ENCODE results near the gene TENT5A.
A peak's percentile ranks its signal among the peaks of the same experiment; 100 is the strongest.
"Not testable (repeated sequence)": the region's sequence is repeated elsewhere in the genome, so short reads cannot be mapped to it uniquely, and the experiment has no call there.

Gene TENT5A

GRCh38 chr6:81752921-81753710 lies 635 bp upstream of the TENT5A start:
- peak; percentile 61 for DNase-seq (ENCODE audit: extremely low spot score, insufficient read length, low read depth)
- FAIRE-seq, result peak; percentile 59

GRCh38 chr6:81751388-81752083 lies 945 bp downstream of the TENT5A start:
- no peak for FAIRE-seq
- DNase-seq (ENCODE audit: extremely low spot score, insufficient read length, low read depth), result no peak

- DNase-seq (ENCODE audit: extremely low spot score, insufficient read length, low read depth), result no peak
These were observed 1.6 kb downstream of the TENT5A start for GRCh38 chr6:81750681-81751387.

DNA sequence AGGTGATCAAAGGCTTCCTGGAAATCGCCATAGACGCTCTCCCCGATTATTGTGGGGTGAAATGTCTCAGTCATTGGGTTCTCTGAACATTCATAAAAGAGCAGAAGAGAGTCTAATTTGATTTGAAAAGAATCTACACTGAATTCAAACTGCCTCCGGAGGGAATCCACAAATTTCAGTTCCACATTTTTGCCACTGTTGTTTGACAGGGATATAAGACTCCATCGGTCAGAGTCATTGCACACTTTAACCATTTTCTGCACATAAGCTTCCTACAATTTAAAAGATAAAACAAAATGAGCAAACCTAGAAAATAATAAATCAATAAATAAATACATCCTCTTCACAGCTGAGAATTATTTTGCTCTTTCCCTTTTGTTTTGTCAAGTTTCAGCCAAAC lies 2.3 kb downstream of the TENT5A start:
- DNase-seq (ENCODE audit: extremely low spot score, insufficient read length, low read depth), result no peak
- no peak for FAIRE-seq

More at GRCh38 chr6:81750681-81751387, 1.6 kb downstream of the TENT5A start:
- no peak for FAIRE-seq

- FAIRE-seq (no peak), DNase-seq (ENCODE audit: extremely low spot score, insufficient read length, low read depth) (no peak)
These were observed 2.8 kb downstream of the TENT5A start for GRCh38 chr6:81749707-81750106.

DNA sequence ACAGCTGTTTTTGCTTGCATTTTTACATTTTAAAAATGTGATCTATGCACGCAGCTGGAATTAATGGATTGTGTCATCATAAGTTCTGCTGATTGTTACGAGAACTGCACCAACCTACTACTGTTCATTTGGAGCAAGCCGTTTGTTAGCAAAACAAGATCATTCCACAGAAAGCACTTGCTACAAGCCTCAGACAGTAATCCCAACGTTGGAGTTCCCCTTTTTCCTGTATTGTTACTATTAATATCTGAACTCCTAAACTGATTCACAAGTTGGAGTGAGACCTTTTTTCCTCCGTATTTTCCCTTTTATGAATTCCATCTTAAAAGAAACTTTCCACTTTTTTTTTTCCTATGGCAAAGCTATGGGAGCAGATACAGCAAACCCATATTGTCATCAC lies 3.5 kb downstream of the TENT5A start:
- no peak for FAIRE-seq
- no peak for DNase-seq (ENCODE audit: extremely low spot score, insufficient read length, low read depth)

GRCh38 chr6:81747327-81747726 lies 5.2 kb downstream of the TENT5A start:
- FAIRE-seq (no peak), DNase-seq (ENCODE audit: extremely low spot score, insufficient read length, low read depth) (no peak)

DNA sequence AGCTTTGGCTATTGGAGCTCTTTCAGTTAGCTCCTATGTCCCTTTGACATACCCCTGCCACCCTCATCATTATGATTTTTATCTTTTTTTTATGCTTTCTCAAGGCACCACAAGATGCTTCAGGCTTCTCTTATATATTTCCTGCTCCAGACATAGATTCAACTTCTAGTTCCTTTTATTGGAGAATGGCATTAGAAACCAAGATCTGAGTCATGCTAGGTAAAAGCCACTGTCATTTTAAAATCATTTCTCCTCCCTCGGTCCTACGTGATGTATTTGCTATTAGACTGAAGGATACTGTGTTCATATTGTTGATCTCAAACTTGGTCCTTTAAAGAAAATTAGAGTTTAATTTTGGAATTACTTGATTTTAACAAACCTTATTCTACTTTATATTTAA lies 8.3 kb downstream of the TENT5A start:
- FAIRE-seq (peak; percentile 15), DNase-seq (ENCODE audit: extremely low spot score, insufficient read length, low read depth) (no peak)

GRCh38 chr6:81743649-81744048 lies 8.8 kb downstream of the TENT5A start:
- DNase-seq (ENCODE audit: extremely low spot score, insufficient read length, low read depth), result no peak
- FAIRE-seq, result no peak

DNA sequence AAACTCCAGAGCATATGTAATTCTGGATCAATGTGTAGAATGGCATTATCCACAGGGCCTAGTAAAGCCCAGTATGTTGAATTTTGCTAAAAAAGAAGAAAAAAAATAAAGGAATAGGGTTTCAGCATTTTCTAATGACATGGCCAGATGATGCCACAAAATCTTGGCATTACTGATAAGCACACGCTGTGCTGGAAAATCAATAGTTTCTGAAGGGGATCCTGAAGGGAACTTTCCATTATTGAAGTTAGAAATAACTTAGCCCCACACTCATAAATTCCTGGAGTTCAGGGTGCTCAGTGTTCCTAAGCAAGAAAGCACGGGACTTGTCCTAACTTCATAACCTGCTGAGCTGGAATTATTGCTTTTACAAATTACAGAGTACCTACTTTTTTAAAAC lies 10.8 kb downstream of the TENT5A start:
- FAIRE-seq (no peak), DNase-seq (ENCODE audit: extremely low spot score, insufficient read length, low read depth) (no peak)

DNA sequence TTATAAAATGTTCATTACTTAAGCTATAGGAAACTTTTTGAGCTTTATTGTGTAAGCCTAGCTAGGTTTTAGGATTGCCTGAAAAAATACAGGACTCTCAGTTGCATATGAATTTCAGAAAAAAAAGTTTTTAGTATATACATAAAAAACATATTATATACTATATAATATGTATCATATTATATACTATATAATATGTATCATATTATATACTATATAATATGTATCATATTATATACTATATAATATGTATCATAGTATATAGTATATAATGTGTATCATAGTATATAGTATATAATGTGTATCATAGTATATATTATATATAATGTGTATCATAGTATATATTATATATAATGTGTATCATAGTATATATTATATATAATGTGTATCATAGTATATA lies 11.9 kb downstream of the TENT5A start:
- FAIRE-seq, result not testable (repeated sequence)

DNA sequence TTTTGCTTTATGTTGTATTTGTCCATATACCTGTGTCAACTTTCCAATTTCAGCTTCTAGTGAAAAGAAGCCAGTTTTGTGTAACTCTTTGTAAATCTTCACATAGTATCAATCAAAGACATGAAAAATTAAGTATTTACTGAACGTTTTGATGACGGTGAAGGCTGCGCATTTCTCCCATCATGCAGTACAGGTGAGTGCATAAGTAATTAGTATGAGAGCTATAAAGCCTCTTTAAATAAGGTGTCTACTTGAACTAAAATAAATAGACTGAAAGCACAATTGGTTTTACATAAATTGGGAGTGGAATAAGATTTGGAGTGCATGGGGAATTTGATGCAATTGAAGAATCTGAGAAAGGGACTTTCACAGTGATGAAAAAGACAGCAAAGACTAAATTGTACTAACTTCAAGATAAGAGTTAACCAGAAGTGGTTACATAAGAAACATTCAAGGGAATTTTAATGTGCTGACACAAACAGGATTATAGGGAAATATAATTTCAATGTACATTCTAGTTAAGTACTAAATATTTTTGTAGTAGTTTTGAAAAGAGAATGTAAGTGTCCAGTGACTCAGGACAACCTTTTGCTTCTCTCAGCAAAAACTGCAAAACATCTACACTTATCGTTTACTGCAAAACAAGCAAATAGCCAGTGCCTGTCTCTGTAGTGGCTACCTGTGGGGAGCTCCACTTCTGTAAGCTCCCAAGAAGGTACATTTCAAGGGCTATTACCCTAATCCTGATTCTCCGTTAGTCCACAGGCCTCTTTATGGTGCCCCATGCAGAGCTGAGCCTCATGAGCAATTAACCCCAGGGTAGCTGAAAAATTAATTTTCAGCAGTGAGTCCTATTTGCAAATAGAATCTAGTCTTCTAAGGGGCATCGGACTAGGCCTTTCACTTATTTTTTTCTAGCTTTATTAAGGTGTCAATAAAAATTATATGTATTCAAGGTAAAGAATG lies 13.0 kb downstream of the TENT5A start:
- no peak for FAIRE-seq
- DNase-seq (ENCODE audit: extremely low spot score, insufficient read length, low read depth), result no peak

More for the DNA sequence above, 11.9 kb downstream of the TENT5A start:
- not testable (repeated sequence) for DNase-seq (ENCODE audit: extremely low spot score, insufficient read length, low read depth)

- DNase-seq (ENCODE audit: extremely low spot score, insufficient read length, low read depth) (no peak), FAIRE-seq (no peak)
These were observed 16.1 kb downstream of the TENT5A start for GRCh38 chr6:81736428-81736827.

DNA sequence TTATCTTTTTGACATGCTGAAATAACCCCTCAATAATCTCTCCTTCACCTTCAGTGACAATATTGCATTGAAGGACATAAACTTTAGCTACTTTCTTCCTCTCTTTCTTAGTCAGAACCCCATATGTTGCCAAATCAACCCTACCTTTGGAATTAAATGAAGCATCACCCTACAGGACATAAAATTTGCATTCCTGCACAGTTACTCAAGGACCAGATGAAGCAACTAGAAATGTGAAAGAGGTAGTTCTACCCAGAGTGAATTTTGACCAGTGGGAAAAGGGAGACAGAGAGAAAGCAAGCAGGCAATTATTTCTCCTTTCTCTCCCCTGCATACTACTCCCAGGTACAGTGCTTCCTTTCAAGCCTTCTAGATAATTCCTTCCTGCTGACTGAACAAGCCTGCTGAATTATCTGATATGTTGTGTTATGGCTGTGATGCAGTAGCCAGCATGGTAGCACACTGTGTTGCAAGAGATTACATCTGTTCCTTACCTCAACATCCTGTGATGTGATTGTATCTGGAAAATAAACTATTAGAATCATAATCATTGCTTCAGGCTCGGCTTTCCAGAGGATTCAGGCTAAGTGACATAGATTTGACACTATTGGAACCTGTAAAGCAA lies 16.6 kb downstream of the TENT5A start:
- DNase-seq (ENCODE audit: extremely low spot score, insufficient read length, low read depth) (no peak), FAIRE-seq (no peak)

DNA sequence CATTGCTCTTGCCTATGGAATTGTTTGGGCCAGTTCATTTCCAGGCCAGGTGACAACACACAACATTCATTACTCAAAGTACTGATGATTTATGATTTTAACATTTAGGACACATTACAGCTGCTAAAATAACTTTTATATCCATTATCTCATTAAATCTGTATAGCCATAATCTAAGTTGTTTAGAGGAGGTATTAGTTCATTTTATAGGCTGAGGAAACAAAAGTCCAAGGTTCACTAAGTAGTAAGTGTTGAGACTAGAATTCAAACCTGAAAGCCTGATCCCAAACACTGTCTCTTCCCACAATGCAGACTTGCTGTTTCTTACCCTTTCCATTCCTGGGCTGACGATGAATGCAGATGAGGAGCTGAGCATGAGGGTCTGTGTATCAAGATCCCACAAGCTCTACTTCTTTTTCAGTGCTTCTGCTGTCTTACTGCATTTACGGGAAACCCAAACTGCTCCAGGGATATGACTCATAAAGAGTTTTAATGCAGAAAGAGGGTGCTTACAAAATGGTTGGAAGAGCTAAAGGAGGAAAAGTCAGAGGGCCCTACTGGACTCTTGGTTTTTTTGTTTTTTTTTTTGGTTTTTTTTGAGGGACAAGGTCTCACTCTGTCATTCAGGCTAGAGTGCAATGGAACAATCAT lies 17.9 kb downstream of the TENT5A start:
- DNase-seq (ENCODE audit: extremely low spot score, insufficient read length, low read depth) (no peak), FAIRE-seq (no peak)

DNA sequence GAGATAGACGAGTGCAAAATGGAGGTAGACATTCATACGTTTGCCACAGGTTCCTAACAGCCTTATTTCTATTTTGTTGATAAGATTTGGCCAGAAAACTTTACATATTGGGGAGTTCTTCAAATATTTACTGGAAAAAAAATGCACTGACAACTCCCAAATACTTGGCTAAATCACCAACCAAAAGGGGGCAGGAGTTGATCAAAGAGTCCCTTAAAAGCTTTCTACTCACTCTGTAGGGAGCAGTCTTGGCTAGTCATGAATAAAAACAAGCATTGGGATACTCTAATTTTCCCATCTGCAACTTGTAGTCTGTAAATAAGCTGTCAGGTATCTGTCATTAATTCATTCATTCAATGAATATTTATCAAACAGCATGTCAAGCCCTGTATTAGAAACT lies 18.4 kb downstream of the TENT5A start:
- FAIRE-seq, result no peak
- no peak for DNase-seq (ENCODE audit: extremely low spot score, insufficient read length, low read depth)

DNA sequence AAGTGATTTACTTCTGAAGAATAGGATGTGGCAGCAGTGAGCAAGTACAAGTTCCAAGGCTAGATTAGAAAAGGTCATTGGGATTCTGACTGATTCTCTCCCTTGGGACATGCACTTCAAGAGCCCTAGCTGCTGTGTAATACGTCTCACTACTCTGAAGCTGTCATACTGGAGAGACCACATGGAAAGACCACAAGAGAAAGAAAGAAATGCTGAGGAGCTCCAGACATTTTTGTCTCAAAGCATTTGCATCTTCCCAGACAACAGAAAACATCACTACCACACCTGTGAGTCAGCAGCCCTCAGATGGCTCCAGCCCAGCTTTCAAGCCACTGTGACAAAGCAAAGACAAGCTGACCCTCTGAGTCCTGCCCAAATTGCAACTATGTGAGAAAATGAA lies 20.7 kb downstream of the TENT5A start:
- no peak for DNase-seq (ENCODE audit: extremely low spot score, insufficient read length, low read depth)
- FAIRE-seq, result peak; percentile 5

- no peak for DNase-seq (ENCODE audit: extremely low spot score, insufficient read length, low read depth)
- peak; percentile 60 for FAIRE-seq
These were observed 24.5 kb downstream of the TENT5A start for GRCh38 chr6:81727876-81728517.

Measured in GM18507 (cell line).